GM19324 (cell line): ENCODE data around the gene NCKAP5L.
A peak's percentile ranks its signal among the peaks of the same experiment; 100 is the strongest.
"Not testable (repeated sequence)": the region's sequence is repeated elsewhere in the genome, so short reads cannot be mapped to it uniquely, and the experiment has no call there.

ENCODE experiments used
- ATAC-seq: cut with Tn5 transposase; IDR thresholded peaks from one replicate; pipeline ENCODE4 v1.9.1; 2021; ENCODE audit warnings: mild to moderate bottlenecking, moderate library complexity; ENCODE audit not compliant: unreplicated experiment, low FRiP score

NCKAP5L gene

DNA sequence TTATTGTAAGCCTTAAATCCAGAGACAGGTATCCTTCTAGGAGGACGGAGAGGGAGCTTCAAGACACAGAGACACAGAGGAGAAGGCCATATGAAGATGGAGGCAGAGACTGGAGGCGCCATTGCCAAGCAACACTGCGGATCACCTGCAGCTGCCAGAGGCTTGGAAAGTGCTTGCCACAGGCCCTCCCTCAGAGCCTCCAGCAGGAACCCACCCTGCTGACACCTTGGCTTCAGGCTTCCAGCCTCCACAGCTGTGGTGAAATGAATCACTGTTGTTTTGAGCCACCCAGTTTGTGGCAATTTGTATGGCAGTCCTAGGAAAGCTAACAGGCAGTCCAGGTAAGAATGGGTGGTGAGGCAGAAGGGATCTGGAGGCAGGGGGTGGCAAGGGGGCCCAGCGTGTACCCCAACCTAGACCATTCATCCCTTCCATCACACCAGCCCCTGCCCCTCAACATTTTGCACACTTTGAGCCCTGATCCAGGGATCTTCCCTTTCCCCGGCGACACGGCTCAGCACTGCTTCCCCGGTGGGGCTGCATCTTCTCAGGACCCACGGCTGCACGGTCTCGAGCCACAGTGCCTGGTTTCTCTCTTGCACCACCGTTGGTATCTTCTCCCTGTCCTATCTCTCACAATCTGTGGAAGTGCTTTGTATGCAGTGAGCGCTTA, 37.0 kb upstream of the NCKAP5L start:
- ATAC-seq, result no peak

DNA sequence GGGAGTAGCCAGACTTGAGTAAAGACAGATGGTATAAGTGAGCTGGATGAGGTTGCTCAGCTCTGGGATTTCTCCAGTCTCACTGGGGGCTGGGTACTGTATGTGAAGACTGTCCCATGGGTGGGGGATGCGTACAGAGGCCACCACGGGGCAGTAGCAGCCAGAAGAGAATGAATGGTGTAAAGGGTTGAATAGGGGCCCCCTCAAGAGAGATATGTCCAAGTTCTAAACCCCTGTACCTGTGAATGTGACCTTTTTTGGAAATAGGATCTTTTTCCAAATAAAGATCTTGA, 36.5 kb upstream of the NCKAP5L start:
- no peak for ATAC-seq

DNA sequence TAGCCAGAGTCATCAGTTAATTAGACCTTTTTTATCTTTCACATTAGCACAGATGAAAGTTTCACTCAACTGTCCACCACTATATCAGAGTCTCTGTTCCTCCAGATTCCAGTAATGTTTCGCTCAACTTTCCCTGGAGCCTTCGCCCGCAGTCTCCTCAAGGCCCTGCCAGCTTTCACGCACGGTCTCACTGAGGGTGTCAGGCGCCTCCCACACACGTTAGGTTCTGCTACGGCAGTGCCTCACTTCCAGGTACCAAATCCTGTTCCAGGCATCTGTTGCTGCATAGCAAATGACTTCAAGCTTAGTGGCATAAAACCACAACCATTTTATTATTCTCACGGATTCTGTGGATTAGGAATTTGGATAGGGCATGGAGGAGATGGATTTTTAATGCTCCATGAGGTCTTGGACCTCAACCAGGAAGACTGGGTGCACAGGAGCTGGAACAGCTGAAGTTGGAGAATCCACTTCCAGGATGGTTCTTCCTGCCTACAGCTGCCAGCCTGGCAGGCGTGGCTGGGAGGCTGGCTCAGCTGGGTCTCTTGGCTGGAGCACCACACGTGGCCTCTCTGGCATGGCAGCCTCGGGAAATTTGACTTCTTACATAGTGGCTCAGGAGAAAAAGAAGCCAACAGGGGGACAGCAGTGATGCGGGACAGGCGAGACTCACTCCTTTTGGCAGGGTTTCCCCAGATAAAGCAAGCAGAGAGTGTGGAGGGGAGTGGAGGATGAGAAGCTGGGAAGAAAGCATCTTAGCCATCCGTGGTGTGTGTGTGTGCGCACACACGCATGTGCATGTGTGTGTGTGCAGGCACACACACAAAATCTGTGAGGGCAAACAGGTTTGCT, 36.0 kb upstream of the NCKAP5L start:
- ATAC-seq, result no peak

DNA sequence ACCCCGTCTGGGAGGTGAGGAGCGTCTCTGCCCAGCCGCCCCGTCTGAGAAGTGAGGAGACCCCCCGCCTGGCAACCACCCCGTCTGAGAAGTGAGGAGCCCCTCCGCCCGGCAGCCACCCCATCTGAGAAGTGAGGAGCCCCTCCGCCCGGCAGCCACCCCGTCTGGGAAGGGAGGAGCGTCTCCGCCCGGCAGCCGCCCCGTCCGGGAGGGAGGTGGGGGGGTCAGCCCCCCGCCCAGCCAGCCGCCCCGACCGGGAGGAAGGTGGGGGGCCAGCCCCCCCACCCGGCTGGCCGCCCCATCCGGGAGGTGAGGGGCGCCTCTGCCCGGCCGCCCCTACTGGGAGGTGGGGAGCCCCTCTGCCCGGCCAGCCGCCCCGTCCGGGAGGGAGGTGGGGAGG, 32.7 kb upstream of the NCKAP5L start:
- ATAC-seq, result not testable (repeated sequence)

DNA sequence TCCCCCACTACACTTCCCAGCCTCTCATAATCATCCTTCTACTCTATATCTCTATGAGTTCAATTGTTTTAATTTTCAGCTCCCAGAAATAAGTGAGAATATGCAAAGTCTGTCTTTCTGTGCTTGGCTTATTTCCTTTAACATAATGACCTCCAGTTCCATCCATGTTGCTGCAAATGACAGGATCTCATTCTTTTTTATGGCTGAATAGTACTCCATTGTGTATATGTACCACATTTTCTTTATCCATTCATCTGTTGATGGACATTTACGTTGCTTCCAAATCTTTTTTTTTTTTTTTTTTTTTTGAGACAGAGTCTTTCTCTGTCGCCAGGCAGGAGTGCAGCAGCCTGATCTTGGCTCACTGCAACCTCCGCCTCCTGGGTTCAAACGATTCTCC, 27.7 kb upstream of the NCKAP5L start:
- not testable (repeated sequence) for ATAC-seq

DNA sequence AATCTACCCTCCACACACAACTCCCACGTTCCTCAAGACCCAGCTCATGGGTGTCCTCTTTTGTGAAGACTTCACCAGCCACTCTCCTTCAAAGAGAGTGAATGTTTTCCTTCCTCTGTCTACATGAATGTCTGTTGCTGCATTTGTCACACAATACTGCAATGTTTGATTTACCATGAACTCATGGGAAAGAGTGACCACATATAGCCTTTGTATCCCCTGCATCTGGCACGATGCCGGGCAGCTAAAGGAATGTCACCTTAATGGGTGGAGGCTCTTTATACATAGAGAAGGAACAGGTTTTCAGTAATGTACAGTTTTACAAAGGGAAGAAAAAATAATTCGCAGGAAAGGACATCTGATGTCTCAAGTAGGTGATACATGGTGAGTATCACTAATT, 26.8 kb upstream of the NCKAP5L start:
- ATAC-seq, result no peak

DNA sequence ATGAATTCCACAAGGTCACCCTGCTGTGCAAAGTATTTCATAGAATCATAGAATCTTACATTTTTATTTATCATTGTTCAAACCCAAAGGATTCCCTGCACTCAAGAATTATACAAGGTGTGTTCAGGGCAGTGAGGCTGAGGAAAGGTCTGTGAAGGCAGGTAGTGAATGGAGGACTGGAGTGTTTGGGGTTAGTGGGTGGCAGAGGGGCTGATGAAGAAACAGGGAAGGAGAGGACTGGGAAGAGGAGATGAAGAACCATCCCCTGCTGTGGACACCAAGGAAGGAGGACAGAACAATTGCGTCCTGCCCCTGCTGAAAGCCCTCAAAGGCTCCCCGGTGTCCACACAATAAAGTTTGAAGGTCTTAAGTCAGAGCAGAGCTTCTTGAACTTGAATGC, 25.5 kb upstream of the NCKAP5L start:
- no peak for ATAC-seq

DNA sequence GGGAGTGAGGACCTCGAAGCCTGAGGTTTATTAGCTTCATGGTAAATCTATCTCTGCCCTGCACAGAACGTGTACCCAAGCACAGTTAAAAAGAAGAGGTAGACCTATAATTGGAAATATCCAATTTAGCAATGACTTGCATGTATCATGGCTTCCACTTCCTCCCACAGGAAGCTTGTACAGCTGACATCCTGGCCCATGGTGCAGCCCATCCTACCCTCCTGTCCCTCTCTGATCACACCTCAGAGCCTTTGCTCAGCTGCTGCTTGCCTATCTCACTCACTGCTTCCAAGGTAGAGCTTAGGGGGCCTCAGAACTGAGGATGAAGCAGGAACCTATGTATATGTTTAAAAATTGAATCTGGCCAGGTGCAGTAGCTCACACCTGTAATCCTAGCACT, 18.9 kb upstream of the NCKAP5L start:
- ATAC-seq, result no peak

DNA sequence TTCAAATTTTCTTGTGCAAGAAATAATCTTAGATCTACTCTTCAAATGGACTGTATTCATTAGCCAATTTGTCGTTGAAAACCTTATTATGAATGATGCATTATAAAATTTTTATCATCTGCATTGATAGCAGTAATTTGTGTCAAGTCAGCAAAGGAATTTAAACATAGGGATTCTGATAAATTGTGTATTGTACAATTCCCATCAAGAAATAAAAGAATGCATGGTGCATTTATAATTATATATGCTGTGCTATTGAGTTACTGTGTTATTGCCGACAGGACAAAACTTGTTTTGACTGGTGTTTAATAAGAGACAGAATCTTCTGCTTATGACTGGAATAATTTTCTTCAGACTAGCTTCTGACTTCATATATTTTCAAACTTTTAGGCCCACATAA, 17.8 kb upstream of the NCKAP5L start:
- ATAC-seq, result no peak

DNA sequence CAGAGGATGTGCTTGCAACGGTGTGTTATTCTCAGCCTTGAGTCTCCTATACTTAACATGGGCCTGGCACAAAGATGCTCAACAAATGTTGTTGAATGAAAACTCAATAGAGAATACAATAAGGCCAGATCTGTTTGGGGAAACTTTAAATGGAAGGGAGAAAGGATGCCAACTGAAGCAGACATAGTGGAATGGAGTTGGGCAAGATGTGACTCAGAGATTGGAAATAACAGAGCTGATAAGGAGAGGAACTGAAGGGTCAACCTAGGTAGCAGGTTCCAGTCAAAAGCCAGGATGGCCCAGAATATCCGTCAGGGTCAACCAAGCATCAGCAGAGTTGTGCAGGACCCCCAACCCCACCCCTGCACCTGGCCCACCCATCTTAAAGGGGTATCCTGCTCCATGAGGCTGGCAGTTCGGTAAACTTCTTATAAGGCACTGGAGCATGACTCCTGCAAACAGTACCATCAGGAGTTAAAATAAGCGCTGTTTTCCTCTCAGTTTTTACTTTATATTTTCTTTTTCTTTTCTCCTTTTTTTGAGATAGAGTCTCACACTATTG, 15.7 kb upstream of the NCKAP5L start:
- ATAC-seq, result no peak

DNA sequence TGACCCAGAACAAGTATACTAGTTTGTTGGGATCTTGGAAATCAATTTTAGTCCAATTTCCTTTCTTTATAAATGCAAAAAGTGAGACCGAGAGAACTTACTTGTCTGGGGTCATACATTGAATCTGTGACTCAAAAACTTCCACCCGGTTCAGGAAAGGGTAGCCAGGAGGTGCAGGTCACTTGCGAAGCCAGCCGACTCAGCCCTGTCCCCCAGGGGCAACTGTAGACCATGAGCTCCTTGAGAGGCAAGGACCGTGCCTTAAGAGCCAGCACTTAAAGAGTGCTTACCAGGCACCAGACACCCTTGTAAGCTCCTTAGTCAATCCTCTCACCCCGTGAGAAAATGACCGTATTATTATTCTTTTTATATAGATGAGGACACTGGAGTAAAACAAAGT, 15.2 kb upstream of the NCKAP5L start:
- ATAC-seq, result no peak

DNA sequence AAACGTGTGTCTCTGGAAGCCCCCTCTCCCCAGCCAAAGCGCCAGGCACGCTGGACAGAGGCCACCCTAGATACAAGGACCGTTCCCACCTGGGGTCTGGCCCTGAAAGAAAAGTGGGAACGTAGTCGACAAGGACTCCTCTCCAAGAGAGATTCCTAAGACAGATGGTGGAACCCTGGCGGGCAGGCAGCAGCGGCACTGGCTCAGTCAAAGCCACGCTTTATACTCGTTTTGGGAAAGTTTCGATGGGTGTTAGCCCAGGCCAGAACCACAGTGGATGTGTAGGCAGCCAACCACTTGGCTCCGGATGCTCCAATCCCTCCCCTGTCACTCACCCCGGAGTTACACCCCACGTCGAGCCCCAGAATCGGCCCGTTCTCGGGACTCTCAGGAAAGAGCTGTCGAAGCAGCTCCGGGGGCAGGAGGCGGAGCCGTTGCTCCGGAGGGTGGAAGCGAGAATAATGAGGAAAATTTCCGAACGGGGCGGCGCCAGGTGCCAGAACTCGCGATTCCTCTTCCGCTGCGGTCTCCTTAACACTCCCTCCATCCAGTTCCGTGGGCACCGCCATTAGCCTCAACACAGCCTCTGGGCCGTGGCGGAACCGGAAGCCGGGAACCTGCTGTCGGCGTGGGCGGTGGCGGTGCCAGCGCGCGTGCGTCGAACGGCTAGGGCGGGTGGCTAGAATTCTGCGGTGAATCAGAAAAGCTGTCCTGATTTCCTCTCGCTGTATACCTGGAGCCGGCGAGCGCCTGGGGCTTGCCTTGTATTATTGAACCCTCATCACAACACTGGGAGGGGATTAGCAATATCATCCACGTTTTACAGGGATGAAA, 14.5 kb upstream of the NCKAP5L start, which contains the start of gene BCDIN3D:
Gene BCDIN3D (minus strand): TSS at position 588 of the 834 bp plus-strand sequence. CDS start 19 bp downstream, at position 569.
- ATAC-seq, result peak; percentile 87

DNA sequence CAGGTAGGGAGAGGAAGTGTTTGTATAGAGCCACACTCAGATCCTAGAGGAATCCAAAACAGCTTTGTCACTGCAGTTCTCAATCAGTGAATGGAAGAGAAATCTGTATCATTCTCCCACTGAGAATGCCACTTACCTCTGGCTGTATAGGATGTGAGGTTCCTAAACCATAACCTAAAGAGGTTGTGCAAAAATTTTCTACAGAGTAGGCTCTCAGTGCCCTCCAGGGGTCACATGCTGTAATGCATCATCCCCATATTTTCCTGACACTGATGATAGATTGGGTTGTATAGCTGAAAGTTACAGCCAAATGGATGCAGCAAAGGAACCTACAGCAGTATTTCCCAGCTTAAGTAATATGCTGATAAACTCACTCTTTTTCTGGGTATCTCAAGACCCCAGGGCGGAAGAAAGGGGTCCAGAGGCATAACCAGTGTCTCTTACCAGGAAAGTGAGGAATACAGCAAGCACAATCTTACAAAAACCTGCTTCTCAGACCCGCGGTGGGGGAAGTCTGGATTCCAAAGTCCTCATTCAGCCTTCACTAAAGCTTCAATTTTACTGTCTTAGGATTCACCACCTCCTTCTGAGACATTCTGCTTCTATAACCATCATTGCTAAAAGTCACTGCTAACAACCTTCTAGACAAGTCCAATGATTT, 10.9 kb upstream of the NCKAP5L start:
- no peak for ATAC-seq

DNA sequence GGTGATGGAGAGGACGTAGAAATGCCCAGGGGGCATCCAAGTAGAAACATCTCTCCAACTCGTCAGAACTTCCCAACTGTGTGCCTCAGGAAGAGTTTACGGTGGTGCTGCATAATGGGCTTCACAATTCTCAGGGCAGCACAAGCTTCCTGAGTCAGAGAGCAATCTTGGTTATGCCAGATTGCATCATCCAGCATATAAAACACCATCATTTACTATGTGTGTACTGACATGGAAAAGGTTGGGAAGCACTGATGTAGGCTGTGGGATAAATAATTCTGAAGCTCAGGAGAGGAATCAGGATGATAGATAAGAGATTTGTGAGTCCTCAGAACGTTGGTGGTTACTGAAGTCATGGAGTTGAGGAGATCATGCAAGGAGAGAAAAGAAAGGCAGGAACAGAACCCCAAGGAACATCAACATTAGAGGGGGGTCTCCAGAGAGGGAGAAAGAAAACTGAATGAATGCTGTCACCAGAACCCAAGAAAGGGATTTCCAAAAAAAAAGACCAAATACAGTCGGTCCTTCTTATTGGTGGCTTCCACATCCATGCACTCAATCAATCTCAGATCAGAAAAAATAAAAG, 4.7 kb upstream of the NCKAP5L start:
- ATAC-seq, result no peak

DNA sequence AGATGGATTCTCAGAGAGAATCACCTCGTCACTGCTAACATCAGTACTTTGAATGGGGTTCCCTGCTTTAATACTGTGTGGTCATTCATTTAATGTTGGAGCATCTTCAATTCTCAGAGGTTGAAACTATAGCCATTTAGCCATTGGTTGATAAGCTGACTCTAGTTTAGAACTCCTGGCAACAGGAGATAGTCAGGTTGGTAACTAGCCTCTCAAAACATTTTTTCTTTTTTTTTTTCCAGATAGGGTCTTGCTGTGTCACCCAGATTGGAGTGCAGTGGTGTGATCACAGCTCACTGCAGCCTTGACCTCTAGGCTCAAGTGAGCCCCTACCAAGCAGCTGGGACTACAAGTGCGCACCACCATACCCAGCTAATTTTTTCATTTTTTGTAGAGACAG, 3.5 kb upstream of the NCKAP5L start:
- ATAC-seq, result no peak

DNA sequence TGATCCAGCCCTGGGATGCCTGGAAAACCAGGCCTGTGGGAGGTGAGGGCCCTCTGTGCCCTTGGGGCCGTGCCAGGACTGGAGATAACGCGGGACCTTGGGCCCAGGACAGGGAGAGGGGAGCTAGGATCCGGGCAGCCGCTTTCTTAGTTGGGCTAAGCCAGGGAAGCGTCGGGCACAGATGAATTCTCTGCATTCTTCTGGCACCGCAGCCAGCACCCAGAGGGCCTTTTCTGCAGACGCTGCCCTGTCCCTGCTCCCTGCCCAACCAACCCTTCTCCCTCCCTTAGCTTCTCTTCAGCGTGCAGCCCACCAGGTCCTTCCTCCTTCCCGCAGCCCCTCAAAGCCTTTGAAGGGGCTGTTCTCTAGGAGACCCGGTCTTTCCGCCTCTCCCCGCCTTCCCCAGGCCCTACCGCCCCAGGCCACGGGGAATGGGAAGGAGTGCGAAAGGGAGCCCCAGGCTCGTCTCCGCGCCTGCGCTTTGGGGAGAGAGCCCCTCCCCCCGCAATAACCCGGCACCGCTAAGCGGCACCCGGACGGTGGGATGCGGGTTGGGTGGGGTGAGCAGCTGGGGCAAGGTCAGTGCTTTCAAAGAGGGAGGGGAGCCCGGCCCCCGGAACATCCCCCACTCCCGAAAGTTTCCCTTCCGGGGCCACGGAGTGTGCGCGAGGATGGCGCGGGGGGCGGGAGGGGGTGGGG, 663 bp downstream of the NCKAP5L start:
- peak; percentile 17 for ATAC-seq

DNA sequence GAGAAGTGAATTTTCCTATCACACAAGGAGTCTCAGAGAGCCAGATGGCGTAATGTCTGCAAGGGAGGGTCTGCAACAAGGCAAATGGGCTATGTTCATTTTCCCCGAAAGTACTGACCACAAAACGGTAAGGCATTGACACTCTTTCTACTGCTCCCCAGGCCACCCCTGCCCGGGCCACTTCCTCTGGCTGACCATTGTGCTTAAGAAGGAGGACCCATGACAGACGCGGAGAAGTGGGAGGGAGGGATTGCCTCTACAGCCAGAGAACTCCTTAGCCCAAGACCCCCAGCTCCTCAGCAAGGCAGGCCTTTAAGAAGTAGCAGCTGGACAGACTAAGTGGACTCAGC, 1.2 kb downstream of the NCKAP5L start:
- ATAC-seq, result no peak

DNA sequence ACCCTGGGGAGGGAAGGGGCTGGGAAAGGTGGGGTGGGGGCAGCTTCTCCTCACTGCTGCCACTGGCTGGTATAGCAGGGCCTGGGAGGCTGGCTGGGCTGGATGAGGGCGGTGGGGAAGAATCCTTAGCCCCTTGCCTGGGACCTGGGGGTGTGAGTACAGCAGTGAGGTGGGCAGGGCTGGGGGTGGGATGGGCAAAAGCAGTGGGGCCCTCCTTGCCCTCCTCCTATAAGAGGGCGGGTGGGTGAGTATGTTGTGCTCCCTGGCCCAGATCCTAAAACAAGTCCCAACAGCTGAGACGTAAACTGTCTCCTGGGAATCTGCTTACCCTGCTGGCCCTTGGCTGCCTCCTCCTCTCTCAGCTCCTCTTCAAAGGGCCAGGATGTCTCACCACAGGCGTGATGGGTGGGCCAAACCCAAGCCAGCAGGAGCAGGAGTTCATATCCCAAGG, 2.2 kb downstream of the NCKAP5L start:
- ATAC-seq, result no peak

DNA sequence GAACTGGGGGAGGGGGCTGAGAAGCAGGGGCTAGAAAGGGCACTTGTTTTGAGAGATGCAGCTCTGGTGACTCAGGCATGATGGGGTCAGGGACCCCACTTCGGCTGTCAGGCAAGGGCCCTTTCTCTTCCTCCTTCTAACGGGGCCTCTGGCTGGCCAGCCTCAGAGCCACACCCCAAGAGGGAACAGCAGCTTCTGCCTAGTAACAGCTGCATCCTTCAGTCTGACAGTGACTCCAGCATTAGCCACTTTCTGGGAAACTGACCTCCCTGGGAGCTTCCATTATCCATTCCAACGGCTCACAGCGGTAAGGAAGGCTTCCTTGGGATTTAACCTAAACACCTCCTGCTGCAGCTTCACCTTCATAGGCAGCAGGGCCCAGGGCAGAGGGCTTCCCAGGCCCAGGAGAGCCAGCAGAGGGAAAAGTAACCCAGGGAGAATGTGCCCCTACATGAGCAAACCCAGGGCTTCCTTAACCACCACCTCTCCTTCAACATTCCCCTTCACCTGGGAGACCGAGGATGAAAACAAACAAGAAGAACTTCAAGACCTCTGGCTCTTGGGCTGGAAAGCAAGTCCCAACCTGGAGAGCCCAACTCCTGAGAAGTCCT, 2.7 kb downstream of the NCKAP5L start:
- ATAC-seq, result no peak
